ENCODE results near the gene GNB2.
A peak's percentile ranks its signal among the peaks of the same experiment; 100 is the strongest.
"Not testable (repeated sequence)": the region's sequence is repeated elsewhere in the genome, so short reads cannot be mapped to it uniquely, and the experiment has no call there.

Gene GNB2

DNA sequence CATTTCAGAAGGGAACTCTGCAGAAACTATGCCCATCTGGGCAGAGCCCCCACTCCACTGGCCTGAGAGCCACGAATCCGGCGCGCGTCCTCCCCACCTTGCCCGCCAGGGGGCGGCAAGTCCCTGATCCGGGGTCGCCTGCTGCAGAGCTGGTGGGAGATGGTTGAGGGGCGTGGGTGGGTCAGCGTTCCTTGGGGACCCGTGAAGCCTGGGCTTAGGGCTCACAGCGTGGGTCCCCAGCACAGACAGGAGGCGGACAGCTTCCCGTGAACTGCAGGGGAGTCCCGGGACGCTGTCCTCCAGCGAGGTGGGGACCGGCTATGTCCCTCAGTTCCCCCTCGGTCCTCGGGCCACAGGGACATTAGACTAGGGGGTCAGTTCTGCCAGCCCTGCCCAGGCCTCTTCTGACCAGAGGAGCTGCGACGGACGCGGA, 31.8 kb downstream of the GNB2 start:
- DNase-seq, result peak; percentile 83

DNA sequence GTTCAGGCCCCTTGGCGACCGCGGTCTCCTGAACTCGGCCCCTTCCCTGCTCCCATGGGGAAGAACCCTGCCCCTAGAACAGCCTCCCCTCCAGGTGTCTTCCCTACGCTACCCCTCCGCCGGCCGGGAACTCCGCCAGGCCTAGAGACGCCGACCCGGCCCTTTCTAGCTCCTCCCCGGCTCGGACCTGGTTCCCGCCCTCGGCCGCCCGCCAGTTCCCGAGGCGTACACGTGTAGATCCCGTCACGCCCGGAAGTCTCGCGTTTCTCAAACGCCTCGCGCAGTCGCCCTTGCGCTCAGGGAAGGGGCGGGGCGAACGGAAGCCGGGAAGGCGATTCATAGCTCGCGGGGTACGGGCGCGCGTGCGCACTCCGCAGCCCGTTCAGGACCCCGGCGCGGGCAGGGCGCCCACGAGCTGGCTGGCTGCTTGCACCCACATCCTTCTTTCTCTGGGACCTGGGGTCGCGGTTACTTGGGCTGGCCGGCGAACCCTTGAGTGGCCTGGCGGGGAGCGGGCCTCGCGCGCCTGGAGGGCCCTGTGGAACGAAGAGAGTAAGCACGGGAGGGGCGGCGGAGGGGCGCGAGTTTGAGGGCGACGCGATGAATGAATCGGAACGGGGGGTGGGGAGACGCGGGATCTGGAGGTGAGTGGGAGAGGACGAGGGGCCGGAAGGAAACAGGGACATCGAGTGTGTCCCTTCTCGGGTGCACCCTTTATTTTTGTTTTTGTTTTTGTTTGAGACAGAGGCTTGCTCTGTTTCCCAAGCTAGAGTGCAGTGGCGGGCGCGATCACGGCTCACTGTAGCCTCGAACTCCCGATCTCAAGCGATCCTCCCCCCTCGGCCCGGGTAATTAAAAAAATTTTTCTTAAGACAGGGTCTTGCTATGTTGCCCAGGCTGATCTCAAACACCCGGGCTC, 32.5 kb downstream of the GNB2 start, which contains the start of gene POP7:
Gene POP7 (plus strand): TSS at position 369 of the 919 bp plus-strand sequence. CDS start 710 bp downstream, outside the sequence.
- DNase-seq, result peak; percentile 100

DNA sequence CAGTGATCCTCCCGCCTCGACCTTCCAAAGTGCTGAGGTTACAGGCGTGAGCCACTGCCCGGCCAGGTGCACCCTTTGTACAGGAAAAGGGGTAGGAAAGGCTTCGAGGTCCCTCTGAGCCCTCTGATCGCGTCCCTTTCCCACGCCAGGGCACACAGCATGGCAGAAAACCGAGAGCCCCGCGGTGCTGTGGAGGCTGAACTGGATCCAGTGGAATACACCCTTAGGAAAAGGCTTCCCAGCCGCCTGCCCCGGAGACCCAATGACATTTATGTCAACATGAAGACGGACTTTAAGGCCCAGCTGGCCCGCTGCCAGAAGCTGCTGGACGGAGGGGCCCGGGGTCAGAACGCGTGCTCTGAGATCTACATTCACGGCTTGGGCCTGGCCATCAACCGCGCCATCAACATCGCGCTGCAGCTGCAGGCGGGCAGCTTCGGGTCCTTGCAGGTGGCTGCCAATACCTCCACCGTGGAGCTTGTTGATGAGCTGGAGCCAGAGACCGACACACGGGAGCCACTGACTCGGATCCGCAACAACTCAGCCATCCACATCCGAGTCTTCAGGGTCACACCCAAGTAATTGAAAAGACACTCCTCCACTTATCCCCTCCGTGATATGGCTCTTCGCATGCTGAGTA, 33.3 kb downstream of the GNB2 start:
- DNase-seq, result peak; percentile 60

DNA sequence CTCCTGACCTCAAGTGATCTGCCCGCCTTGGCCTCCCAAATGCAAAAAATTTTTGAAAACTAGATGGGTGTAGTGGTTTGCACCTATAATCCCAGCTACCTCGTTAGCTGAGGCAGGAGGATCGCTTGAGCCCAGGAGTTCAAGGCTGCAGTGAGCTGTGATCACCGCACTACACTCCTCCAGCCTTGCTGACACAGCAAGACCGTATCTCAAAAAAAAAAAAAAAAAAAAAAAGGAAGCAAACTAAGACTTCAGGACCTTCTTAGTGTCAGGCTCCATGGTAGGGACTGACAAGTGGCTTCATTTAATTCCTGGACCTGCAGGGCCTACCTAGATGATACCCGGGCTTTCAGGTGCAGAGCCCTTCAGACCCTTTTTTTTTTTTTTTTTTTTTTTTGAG, 34.9 kb downstream of the GNB2 start:
- DNase-seq, result no peak

DNA sequence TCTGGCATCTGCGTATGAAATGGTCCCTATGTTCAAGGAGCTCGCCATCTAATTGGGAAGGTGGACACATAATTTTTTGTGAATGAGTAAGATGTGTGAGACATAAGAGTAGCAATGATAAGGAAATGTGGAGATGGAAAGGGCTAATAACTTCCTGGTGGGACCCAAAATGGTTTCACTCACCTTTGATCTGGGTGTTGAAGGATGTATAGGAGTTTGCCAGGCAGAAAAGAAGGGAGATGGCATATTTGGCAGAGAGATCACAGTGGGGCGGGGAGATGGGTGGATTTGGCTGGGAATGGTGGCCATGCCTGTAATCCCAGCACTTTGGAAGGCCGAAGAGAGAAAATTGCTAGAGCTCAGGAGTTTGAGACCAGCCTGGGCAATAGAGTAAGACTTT, 36.9 kb downstream of the GNB2 start:
- DNase-seq, result no peak

DNA sequence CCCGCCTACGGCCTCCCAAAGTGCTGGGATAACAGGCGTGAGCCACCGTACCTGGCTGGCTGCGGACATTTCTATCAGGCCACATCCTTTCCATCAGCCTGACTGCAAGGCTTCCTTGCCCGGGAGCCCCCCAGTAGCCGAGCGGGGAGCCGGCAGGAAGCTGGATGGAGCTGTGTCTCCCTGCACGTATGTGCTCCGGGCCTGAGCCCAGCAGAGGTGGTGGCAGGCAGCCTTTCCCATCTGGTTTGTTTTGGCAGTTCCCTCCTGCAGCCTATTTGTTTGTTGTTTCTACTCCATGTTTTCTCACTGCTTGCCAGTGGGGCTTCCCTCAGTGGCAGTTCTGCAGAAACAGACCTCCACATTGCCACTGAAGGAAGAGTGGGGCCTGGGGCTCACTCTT, 37.8 kb downstream of the GNB2 start:
- no peak for DNase-seq

DNA sequence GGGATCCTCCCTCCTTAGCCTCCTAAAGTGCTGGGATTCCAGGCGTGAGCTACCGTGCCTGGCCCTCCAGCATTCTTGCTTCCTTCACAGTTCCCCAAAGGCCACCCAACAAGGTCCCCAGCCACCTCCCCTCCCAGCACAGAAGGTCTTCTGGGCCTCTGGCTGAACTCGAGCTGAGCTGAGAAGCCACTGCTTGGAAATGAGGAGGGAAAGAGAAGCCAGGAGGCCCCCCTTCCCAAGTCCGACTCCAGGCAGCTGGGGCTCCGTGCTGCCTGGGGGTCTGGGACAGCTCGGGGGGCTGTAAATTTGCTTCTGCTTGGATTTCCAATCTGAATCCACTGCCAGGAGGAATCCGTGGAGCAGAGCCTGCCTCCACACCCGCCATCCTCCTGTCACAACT, 41.2 kb downstream of the GNB2 start:
- DNase-seq, result no peak

DNA sequence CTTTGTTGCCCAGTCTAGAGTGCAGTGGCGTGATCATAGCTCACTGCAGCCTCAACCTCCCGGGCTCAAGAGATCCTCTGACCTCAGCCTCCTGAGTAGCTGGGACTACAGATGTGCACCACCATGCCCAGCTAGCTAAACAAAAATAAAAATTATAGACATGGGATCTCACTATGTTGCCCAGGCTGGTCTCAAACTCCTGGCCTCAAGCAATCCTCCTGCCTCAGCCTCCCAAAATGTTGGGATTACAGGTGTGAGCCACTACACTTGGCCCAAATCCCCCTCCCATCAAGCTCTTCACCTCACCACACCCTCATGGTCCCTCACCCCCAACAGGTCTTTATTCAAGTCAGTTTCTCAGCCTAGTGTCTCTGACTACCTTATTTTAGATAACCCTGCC, 43.5 kb downstream of the GNB2 start:
- DNase-seq, result not testable (repeated sequence)

DNA sequence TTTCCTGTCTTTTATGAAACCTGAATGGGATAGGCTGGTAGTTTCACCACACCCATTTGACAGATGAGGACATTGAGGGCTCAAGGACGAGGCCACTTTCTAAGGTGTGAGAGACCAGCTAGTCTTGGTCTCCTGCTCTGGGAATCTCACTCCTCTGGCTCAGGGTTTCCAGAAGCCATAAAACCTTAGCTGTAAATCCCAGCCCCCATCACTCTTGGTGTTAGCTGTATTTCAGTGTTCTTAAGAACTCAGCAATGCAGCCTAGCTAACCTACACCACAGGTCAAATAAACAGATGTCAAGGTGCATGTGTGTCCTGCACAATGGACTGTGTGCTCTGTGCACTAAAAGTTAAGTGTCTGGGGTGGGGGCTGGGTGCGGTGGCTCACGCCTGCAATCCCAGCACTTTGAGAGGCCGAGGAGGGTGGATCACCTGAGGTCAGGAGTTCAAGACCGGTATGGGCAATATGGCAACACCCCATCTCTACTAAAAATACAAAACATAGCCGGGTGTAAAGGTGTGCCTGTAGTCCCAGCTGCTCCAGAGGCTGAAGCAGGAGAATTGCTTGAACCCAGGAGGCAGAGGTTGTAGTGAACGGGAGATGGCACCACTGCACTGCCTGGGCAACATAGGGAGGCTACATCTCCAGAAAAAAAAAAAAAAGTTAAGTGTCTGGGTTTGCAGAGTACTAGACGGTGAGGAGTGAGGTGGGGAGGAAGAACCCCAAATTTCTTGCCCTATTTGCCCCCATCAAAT, 46.2 kb downstream of the GNB2 start:
- peak; percentile 31 for DNase-seq

DNA sequence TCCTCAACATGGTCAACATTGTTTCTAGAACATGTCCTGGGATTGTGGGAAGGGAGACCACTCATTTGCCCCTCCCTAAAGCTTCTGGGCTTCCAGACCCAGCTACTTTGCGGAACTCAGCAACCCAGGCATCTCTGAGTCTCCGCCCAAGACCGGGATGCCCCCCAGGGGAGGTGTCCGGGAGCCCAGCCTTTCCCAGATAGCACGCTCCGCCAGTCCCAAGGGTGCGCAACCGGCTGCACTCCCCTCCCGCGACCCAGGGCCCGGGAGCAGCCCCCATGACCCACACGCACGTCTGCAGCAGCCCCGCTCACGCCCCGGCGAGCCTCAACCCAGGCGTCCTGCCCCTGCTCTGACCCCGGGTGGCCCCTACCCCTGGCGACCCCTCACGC, 46.7 kb downstream of the GNB2 start, which contains the start of gene EPO:
Gene EPO (plus strand): TSS at position 190 of the 392 bp plus-strand sequence. CDS start 513 bp downstream, outside the sequence.
- DNase-seq, result no peak

DNA sequence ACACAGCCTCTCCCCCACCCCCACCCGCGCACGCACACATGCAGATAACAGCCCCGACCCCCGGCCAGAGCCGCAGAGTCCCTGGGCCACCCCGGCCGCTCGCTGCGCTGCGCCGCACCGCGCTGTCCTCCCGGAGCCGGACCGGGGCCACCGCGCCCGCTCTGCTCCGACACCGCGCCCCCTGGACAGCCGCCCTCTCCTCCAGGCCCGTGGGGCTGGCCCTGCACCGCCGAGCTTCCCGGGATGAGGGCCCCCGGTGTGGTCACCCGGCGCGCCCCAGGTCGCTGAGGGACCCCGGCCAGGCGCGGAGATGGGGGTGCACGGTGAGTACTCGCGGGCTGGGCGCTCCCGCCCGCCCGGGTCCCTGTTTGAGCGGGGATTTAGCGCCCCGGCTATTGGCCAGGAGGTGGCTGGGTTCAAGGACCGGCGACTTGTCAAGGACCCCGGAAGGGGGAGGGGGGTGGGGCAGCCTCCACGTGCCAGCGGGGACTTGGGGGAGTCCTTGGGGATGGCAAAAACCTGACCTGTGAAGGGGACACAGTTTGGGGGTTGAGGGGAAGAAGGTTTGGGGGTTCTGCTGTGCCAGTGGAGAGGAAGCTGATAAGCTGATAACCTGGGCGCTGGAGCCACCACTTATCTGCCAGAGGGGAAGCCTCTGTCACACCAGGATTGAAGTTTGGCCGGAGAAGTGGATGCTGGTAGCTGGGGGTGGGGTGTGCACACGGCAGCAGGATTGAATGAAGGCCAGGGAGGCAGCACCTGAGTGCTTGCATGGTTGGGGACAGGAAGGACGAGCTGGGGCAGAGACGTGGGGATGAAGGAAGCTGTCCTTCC, 47.3 kb downstream of the GNB2 start:
- DNase-seq, result no peak

DNA sequence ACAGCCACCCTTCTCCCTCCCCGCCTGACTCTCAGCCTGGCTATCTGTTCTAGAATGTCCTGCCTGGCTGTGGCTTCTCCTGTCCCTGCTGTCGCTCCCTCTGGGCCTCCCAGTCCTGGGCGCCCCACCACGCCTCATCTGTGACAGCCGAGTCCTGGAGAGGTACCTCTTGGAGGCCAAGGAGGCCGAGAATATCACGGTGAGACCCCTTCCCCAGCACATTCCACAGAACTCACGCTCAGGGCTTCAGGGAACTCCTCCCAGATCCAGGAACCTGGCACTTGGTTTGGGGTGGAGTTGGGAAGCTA, 47.9 kb downstream of the GNB2 start:
- DNase-seq, result no peak

DNA sequence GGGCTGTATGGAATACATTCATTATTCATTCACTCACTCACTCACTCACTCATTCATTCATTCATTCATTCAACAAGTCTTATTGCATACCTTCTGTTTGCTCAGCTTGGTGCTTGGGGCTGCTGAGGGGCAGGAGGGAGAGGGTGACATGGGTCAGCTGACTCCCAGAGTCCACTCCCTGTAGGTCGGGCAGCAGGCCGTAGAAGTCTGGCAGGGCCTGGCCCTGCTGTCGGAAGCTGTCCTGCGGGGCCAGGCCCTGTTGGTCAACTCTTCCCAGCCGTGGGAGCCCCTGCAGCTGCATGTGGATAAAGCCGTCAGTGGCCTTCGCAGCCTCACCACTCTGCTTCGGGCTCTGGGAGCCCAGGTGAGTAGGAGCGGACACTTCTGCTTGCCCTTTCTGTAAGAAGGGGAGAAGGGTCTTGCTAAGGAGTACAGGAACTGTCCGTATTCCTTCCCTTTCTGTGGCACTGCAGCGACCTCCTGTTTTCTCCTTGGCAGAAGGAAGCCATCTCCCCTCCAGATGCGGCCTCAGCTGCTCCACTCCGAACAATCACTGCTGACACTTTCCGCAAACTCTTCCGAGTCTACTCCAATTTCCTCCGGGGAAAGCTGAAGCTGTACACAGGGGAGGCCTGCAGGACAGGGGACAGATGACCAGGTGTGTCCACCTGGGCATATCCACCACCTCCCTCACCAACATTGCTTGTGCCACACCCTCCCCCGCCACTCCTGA, 49.1 kb downstream of the GNB2 start:
- DNase-seq, result no peak

DNA sequence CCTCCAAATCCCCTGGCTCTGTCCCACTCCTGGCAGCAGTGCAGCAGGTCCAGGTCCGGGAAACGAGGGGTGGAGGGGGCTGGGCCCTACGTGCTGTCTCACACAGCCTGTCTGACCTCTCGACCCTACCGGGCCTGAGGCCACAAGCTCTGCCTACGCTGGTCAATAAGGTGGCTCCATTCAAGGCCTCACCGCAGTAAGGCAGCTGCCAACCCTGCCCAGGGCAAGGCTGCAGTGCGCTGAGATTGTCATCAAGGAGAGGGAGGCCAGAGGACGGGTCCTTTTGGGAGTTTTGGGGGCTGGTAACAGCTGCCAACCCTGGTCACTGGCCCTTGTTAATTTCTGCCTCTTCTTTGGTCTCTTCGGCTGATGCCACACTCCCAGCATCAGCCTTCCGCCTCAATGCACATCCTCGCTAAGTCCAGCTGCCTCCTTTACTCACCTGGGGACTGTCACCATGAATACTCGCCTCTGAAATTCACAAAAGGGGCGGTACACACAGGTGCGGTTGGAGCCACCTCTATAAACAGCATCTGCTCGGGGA, 50.3 kb downstream of the GNB2 start:
- DNase-seq, result no peak

DNA sequence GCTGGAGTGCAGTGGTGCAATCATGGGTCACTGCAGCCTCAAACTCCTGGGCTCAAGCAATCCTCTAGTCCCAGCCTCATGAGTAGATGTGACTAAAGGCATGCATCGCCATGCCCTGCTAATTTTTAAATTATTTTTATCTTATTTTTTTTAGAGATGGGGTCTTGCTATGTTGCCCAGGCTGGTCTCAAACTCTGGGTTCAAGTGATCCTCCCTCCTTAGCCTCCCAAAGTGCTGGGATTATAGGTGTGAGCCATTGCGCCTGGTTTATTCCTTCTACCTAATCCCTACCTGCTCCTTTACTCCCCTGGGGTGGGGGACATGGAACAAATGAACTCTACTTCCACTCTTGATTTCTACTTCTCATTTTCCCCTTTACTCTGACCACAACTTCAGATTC, 50.8 kb downstream of the GNB2 start:
- DNase-seq, result not testable (repeated sequence)

DNA sequence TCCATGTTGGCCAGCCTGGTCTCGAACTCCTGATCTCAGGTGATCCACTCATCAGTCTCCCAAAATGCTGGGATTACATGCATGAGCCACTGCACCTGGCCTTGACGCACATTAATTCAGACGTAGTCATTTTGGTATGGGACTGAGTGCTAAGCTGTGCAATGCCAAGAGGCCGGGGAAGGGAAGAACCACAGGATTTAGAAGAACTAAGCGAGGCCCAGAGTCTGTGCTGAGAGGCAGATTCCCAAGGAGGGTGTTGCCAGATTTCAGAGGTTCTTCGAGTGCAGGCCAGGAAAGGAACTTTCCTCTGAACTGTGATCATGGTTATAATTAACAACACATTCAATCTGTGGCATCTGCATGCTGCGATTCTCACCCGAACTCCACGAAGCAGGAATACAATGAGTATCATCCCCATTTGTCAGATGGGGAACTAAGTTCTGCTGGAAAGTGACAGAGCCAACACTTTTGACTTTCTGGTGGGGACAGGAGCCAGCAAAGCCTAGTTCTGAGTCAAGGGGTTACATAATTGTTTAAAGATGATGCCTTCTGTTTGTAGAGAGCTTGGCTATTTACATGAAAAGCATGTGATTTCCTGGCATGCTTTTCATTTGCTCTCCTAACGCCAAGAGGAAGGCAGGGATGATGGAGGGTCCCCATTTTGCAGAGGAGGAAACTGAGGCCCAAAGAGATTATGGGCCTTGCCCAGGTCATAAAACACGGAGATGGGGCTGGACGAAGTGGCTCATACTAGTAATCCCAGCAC, 53.6 kb downstream of the GNB2 start:
- peak; percentile 40 for DNase-seq

DNA sequence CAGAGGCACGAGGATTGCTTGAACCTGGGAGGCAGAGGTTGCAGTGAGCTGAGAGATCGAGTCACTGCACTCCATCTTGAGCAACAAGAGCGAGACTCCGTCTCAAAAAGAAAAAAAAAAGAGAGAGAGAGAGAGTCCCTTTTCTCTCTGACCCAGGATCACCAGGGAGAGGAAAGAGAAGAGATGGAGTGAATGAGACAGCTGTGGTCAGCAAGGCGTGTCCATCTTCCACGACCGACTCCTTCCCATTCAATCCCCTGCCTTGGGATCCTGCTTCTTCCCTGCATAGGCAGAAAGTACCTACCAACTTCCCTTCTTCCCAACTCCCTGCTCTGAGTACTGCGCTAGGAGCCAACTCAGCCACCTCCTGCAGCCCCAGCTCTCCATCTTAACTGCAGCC, 54.7 kb downstream of the GNB2 start:
- DNase-seq, result no peak

All from DMS53 (cell line).